Measurements from ENCODE around the gene CLCNKA.

Gene CLCNKA

GRCh38 chr1:16010837-16011236 lies 11.0 kb upstream of the CLCNKA start:
- Histone ChIP-seq H3K9me3 (ENCODE audit: insufficient read depth, low read length) (no peaks in the 10 kb centered on the region), H3K27me3 (ENCODE audit: low read depth, low read length) (no peaks in the 10 kb centered on the region; the same call in 1 of the 2 replicates)

DNA sequence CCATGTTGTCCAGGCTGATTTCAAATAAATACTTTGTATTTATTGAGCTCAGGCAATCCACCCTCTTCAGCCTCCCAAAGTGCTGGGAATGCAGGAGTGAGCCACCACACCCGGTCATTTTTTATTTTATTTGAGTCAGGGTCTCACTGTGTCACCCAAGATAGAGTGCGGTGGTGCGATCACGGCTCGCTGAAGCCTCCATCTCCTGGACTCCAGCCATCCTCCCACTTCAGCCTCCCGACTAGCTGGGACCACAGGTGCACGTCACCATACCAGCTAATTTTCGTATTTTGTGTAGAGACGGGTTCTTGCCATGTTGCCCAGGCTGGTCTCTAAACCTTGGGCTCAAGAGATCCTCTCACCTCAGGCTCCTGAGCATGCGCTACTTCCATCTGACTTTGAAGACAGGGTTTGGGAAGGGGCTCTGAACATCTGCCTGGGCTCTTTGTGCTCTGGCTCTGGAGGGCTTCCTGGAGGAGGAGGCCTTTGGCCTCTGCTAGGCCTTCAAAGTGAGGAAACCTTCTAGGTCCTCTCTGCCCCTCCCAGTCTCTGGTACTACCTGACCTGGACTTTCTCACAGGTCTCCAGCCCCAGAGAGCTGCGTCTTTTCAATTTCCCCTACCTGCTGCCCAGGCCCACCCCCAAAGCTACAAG lies 9.8 kb upstream of the CLCNKA start:
- no peaks in the 10 kb centered on the region for H3K36me3 ChIP-seq (replicated peaks; ENCODE audit: low read depth, low read length)
- no peak overlapping the region for H3K27ac ChIP-seq (ENCODE audit: low read length)
- no peak overlapping the region for H3K9ac ChIP-seq (ENCODE audit: low read length)
- no peak overlapping the region for H2AFZ ChIP-seq (ENCODE audit: low read depth, low read length)
- no peak overlapping the region for H3K4me3 ChIP-seq (ENCODE audit: low read length)
- H3K4me2 ChIP-seq (ENCODE audit: low read length) = no peak overlapping the region
- H4K20me1 ChIP-seq (ENCODE audit: insufficient read depth, low read length) = no peaks in the 10 kb centered on the region
- no peaks in the 10 kb centered on the region for H3K79me2 ChIP-seq (ENCODE audit: low read length)
- no peak for TF ChIP-seq EZH2phosphoT487 (IDR thresholded peaks at IDR 0.05; ENCODE audit: low read depth)
- TF ChIP-seq, protein P1, sequence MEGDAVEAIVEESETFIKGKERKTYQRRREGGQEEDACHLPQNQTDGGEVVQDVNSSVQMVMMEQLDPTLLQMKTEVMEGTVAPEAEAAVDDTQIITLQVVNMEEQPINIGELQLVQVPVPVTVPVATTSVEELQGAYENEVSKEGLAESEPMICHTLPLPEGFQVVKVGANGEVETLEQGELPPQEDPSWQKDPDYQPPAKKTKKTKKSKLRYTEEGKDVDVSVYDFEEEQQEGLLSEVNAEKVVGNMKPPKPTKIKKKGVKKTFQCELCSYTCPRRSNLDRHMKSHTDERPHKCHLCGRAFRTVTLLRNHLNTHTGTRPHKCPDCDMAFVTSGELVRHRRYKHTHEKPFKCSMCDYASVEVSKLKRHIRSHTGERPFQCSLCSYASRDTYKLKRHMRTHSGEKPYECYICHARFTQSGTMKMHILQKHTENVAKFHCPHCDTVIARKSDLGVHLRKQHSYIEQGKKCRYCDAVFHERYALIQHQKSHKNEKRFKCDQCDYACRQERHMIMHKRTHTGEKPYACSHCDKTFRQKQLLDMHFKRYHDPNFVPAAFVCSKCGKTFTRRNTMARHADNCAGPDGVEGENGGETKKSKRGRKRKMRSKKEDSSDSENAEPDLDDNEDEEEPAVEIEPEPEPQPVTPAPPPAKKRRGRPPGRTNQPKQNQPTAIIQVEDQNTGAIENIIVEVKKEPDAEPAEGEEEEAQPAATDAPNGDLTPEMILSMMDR (IDR thresholded peaks at IDR 0.05; ENCODE audit: low read depth, low read length) = no peak
- H3K27me3 ChIP-seq (ENCODE audit: low read depth, low read length) = no peaks in the 10 kb centered on the region; the same call in 1 of the 2 replicates
- no peaks in the 10 kb centered on the region for H3K9me3 ChIP-seq (ENCODE audit: insufficient read depth, low read length)
- peaks cover 12% of the 10 kb centered on the region for H3K4me1 ChIP-seq (ENCODE audit: low read length)

More at GRCh38 chr1:16010837-16011236, 11.0 kb upstream of the CLCNKA start:
- Histone ChIP-seq H3K79me2 (ENCODE audit: low read length) (no peaks in the 10 kb centered on the region), H3K27ac (ENCODE audit: low read length) (no peak overlapping the region), H3K36me3 (replicated peaks; ENCODE audit: low read depth, low read length) (no peaks in the 10 kb centered on the region), H4K20me1 (ENCODE audit: insufficient read depth, low read length) (no peaks in the 10 kb centered on the region), H3K4me2 (ENCODE audit: low read length) (no peak overlapping the region), H3K4me1 (ENCODE audit: low read length) (peaks cover 19% of the 10 kb centered on the region), H2AFZ (ENCODE audit: low read depth, low read length) (no peak overlapping the region), H3K9ac (ENCODE audit: low read length) (no peak overlapping the region), H3K4me3 (ENCODE audit: low read length) (no peak overlapping the region)
- TF ChIP-seq, protein P1 (IDR thresholded peaks at IDR 0.05; ENCODE audit: low read depth, low read length) = no peak
- no peak for TF ChIP-seq EZH2phosphoT487 (IDR thresholded peaks at IDR 0.05; ENCODE audit: low read depth)

DNA sequence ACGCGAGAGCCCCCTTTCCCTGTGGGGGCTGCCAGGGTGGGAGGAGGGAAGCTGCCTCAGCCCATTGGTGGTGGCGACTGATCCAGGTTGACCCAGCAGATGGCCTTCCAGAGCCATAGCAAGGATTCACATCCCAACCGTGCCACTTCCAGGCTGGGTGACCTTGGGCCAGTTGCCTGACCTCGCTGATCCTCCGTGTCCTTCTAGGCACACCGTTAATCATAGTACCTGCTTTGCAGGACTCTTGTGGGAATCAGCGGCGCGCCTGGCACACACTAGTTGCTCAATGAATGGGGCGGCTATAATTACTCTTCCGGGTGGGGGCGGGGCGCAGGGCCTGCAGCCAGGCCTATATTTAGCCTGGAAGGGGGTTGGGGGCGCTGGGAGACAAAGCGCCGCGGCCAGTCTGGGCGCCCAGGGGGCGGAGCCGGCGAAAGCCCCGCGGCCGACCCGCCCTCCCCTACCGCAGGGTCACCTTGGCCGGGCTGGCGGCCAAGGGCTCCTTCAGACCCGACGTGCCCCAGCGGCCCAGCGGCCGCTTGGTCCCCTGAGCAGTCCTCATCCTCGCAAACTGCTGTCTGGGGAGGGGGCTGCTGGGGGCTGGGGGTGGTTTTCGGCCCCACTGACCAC lies 9.1 kb upstream of the CLCNKA start:
- Histone ChIP-seq H3K27me3 (ENCODE audit: low read depth, low read length) (no peaks in the 10 kb centered on the region; the same call in 1 of the 2 replicates), H4K20me1 (ENCODE audit: insufficient read depth, low read length) (no peaks in the 10 kb centered on the region), H3K4me2 (ENCODE audit: low read length) (no peak overlapping the region), H3K79me2 (ENCODE audit: low read length) (no peaks in the 10 kb centered on the region), H3K4me1 (ENCODE audit: low read length) (peaks cover 12% of the 10 kb centered on the region), H3K9me3 (ENCODE audit: insufficient read depth, low read length) (no peaks in the 10 kb centered on the region), H2AFZ (ENCODE audit: low read depth, low read length) (no peak overlapping the region), H3K9ac (ENCODE audit: low read length) (no peak overlapping the region), H3K27ac (ENCODE audit: low read length) (no peak overlapping the region), H3K36me3 (replicated peaks; ENCODE audit: low read depth, low read length) (no peaks in the 10 kb centered on the region), H3K4me3 (ENCODE audit: low read length) (no peak overlapping the region)
- TF ChIP-seq EZH2phosphoT487 (IDR thresholded peaks at IDR 0.05; ENCODE audit: low read depth) = no peak
- TF ChIP-seq, protein P1 (IDR thresholded peaks at IDR 0.05; ENCODE audit: low read depth, low read length) = no peak

DNA sequence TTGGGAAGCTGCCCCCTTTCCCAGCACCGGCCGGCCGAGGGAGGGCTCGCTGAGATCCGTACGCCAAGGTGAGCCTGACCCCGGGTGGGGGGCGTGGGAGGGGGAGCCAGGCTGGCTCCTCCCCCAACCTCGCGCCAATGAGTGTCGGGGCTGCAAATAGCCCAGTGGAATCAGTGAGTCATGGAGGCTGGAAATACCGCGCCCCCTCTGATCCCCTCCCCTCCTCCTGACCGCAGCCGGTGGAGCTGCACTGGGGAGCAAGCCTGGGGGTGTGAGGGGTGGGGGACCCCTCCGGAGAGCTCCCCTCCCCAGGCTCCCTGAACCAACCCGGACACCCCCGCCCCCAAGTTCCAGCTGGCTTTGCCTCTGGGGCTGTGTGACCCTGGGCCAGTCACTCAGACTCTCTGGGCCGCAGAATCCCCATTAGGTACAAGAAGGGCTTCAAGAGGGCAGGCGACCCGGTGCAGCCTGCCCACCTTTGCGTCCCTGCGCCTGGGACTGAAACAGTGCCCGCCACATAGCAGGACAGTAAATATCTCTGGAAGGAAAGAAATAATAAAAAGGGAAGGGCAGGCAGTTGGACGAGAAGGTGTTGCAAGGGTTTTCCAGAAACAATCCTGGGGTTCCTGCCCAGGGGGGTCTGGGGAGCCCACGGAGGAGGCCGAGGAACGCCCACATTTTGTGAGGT lies 8.5 kb upstream of the CLCNKA start:
- TF ChIP-seq, protein P1 (IDR thresholded peaks at IDR 0.05; ENCODE audit: low read depth, low read length) = no peak
- TF ChIP-seq EZH2phosphoT487 (IDR thresholded peaks at IDR 0.05; ENCODE audit: low read depth) = no peak
- H2AFZ ChIP-seq (ENCODE audit: low read depth, low read length) = no peak overlapping the region
- H3K36me3 ChIP-seq (replicated peaks; ENCODE audit: low read depth, low read length) = no peaks in the 10 kb centered on the region
- no peaks in the 10 kb centered on the region for H4K20me1 ChIP-seq (ENCODE audit: insufficient read depth, low read length)
- no peak overlapping the region for H3K4me2 ChIP-seq (ENCODE audit: low read length)
- H3K9ac ChIP-seq (ENCODE audit: low read length) = no peak overlapping the region
- no peak overlapping the region for H3K27ac ChIP-seq (ENCODE audit: low read length)
- no peaks in the 10 kb centered on the region for H3K79me2 ChIP-seq (ENCODE audit: low read length)
- H3K27me3 ChIP-seq (ENCODE audit: low read depth, low read length) = no peaks in the 10 kb centered on the region; the same call in 1 of the 2 replicates
- H3K4me3 ChIP-seq (ENCODE audit: low read length) = no peak overlapping the region
- peaks cover 12% of the 10 kb centered on the region for H3K4me1 ChIP-seq (ENCODE audit: low read length)
- H3K9me3 ChIP-seq (ENCODE audit: insufficient read depth, low read length) = no peaks in the 10 kb centered on the region

All from OCI-LY3 (cell line).